ENCODE results near the gene MYT1. TPM values are rescaled to one million over a fixed set of nuclear protein-coding genes. Genes with fewer than 3 reads are reported as not detected.

MYT1 gene
- total RNA-seq, 1 experiment from 2014 or later: 0.29 TPM

DNA sequence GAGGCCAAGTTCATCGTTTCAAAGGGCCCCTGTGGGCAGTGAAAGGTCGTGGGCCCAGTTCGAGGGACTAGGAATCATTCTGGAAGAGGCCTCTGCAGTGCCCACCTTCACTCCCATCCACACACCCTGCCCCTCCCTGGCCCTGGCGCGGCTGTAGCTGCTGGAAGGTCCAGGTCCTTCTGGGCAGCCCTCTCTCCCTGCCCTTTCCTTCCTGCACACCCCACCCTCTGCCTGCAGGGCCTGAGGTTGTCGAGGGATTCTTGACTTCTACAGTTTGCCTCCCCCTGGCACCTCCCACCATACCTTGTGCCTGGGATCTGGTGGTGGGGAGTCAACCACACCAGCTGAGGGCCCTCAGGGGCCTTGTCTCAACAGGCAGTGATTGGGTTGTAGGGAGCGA, 4.5 kb upstream of the MYT1 start:
- DNase-seq (ENCODE audit: low read depth, low spot score): no peak
- in situ Hi-C loops (cut with HindIII; ENCODE audit: low pct_unique_long_range_greater_than_20kb, low sequenced_read_pairs): no loop called here

DNA sequence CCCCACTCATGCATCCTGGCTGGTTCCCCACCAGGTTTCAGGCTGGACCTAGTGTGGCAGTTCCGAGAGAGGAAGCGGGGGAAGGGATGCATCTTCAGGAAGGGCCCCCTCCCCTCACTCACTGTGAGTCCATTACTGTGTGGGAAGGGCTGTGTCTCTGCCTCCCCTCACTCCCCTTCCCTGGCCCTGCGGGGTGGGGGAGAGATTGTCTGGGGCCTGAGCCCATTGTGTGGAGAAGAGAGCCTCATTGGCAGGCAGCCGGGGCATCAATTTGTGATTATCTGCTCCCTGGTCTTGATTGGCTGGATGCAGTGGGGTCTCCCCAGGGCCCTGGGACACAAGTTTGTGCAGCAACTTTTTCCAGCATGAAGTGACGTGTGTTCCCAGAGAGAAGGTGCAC, 4.1 kb upstream of the MYT1 start:
- no peak for DNase-seq (ENCODE audit: low read depth, low spot score)
- in situ Hi-C loops (cut with HindIII; ENCODE audit: low pct_unique_long_range_greater_than_20kb, low sequenced_read_pairs): no loop called here

DNA sequence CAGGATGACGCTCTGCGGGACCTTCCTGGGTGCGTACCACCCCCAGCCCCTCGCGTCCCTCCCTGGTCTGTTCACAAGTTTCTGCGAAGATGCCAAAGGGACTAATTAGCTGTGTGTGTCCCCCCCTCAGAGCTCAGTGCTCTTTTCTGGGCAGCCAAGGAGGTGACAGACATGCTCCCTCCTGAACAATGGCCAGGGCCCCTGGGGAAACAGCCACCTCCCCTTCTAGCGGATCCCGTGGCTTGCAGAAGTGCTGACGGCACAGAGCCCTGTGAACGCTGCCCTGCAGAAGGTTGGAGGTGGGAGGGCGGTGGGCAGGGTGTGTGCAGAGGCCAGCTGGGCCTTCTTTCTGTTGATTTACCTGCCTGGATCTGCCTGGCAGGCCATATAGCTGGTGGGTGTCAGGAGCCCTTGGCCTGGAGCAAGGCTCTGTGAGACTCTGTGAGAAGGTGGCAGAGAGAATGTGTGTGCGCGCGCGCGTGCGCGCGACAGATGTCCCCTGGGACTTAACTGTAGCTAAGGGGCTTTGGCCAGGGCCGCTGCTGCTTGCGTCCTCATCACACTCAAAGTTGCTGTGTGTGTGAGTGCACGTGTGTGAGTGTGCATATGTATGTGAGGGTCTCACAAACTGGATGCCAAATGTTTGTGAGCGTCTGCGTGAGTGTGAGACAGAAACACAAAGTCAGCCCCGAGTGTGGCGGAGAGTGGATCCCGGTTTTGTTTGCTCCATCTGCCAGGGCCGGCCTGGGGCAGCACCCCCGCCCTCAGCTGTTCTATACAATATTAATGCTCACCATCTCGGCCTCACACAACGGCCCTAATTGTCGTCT, 3.5 kb upstream of the MYT1 start:
- DNase-seq (ENCODE audit: low read depth, low spot score): no peak
- in situ Hi-C loops (cut with HindIII; ENCODE audit: low pct_unique_long_range_greater_than_20kb, low sequenced_read_pairs): no loop called here

DNA sequence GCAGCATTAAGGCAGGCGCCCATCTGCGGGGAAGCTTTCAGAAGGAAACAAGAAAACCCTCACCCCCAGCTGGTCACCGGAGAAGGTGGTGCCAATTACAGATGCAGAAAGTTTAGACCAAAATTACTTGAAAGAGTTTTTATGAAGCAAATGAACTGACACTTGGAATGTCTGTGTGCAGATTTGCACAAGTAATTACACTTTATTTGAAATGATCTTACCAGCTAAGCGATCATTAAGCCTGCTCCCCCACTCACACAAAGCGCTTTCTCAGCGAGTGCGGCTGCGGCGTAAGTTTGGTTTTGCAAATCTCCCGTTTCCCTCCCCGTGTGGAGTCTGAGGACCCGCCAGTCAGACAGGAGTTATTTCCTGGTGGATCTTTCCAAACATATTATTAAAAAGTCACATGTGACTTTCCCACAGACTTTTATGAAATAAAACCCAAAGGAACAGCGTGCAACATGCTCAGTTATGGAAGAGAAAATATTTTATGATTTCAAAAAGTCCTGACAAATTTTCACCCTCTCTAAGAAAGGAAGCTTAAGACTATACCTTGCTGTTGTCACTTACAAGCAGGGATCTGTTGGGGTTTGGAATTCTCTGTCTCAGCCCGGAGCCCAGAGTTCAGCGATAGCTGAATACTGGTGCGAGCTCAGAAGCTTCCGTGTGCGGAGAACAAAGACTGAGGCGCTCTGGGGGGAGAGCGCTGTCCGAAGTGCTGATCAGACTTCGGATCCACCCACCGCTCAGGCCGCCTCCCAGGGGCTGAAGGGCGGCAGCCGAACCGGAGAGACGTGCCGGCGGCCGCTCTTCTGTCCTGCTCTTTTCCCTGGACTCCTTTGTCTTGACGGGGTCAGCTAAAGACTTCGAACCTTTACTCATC, 2.7 kb upstream of the MYT1 start:
- DNase-seq (ENCODE audit: low read depth, low spot score): peak; percentile 49
- in situ Hi-C loops (cut with HindIII; ENCODE audit: low pct_unique_long_range_greater_than_20kb, low sequenced_read_pairs): no loop called here

DNA sequence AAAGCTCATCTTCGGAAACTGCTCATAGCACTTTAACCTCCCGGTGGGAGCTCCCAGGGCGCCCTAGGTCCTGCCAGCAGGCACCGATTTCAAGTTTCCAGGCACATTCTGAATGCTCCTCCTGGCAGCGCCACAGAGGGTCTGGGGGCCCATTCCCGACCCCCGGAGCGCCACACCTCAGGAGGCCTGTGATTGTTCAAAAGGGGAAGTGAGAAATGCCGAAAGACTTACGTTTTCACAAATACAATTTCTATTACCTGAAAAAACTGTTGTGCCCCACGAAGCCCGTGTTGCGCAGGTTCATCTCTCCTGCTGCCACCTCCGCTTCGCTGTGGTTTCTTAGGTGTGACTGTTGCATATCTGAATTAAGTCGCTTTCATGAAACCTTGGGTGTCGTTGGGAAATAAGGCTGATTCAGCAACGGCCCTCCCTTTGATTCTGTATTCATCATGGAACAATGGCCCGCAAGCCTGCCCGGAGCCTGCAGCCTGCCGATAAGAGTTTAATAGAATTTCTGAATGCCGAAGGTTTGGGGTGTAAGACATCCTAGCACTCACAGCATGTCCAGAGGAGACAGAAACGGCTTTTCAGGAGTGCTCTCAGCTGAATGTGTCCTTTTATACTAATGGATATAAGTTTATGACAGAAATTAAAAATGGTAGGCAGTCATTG, 1.9 kb upstream of the MYT1 start:
- in situ Hi-C loops (cut with HindIII; ENCODE audit: low pct_unique_long_range_greater_than_20kb, low sequenced_read_pairs): no loop called here
- no peak for DNase-seq (ENCODE audit: low read depth, low spot score)

DNA sequence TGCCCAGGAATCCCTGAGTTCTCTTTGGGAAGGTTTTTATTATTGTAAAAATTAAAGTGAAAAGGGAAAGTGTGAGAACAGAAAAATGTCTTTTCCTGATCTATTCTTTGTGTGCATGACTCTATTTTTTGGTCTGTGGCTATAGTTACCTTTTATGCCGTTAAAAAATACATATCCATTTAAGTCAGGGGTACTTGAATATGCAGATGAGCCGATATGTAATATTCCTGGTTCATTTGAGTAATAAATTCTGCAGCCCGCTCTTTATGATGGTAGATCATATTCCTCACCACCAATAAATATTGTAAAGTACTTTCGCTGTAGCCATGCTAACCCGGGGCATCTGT, 503 bp upstream of the MYT1 start:
- in situ Hi-C loops (cut with HindIII; ENCODE audit: low pct_unique_long_range_greater_than_20kb, low sequenced_read_pairs): no loop called here
- DNase-seq (ENCODE audit: low read depth, low spot score): no peak

DNA sequence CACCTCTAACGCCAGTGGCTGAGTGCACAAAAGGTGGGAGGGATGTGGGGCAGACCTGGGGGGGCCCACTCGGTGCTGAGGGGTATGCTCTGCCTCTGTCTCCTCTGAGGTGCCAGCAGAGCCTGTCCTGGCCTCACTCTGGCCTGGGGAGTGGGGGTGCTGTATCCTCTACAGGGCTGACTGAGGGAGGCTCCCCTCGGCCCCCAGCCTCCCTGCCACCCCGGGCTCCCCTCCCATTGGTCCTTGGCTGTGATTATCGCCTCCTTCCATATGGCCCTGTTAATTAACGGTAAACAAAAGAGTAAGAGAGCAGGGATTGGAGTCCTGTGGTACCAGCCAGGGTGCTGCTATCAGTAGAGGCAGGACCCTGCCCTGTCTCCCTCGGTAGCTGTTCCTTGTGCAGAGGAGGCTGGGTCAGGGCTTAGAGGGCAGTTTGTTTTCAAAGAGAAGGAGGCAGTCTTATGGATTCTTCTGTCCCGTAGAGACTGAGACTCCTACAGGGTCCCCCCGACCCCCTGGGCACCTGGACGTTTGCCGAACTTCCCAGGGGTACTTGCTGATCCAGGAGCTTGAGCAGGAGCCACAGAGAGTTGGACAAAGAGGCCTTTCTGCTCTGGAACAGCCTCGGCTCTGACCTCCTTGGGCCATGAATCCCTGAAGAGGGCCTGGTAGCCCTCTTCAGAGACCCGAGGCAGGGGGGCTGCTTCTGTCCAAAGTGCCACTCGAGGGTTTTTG, 1.8 kb downstream of the MYT1 start:
- in situ Hi-C loops (cut with HindIII; ENCODE audit: low pct_unique_long_range_greater_than_20kb, low sequenced_read_pairs): no loop called here
- DNase-seq (ENCODE audit: low read depth, low spot score): no peak

DNA sequence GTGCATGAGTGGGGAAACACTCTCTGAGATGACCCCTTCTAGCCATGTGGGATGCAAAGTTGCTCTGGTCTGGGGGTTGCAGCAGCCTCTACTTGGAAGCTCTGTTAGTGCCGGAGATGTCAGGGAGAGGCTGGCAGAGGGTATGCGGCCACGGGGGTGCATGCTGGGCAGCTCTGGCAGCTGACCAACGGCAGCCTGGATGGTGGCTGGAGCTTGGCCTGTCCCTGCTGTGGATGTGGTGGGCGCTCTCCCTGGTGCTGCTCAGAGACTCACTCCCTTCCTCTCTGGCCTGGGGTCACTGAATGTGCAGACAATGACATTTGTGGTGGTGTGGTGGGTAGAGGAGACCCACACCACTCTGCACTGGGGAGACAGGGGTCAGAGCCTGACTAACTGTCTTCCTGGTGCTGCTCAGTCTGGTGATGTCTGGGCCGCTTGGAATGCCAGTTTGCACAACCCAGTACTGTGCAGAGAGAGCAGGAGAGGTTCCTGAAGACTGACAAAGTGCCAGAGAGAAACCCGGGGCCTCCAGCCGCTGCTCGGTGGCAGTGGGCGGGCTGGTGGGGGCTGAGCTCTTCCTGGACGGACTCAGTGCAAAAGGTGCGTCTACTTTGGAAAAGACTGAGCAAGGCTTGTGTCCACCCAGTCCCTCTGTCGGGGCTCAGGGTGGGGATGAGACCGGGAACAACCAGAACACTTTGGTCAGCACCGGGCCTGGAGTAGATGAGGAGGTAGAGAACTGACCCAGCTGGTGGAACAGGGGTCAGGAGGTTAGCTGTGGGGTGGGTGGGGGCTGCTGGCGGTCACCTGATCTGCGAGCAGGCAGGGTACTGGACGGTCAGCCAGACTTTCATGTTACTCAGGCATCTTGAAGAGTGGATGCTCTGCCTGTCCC, 2.7 kb downstream of the MYT1 start:
- no peak for DNase-seq (ENCODE audit: low read depth, low spot score)
- in situ Hi-C loops (cut with HindIII; ENCODE audit: low pct_unique_long_range_greater_than_20kb, low sequenced_read_pairs): no loop called here

DNA sequence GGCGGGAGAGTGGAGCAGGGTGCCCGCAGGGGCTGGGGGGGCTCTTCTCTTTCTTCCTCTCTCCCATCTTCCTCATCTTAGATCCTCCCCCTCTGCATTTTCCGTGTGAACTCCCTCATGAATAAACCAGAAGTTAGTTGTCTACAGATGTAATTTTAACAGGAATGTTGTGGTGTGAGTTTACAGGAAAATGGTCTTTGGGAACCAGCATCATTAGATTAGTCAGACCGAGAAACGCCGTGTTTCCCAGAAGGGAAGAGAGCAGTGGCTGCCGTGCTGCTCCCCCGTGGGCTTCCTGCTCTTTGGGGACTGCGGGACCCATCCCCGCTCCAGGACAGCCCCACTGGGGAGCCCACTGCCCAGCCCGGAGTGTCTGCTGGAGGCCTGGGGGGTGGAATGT, 3.4 kb downstream of the MYT1 start:
- in situ Hi-C loops (cut with HindIII; ENCODE audit: low pct_unique_long_range_greater_than_20kb, low sequenced_read_pairs): no loop called here
- DNase-seq (ENCODE audit: low read depth, low spot score): no peak

DNA sequence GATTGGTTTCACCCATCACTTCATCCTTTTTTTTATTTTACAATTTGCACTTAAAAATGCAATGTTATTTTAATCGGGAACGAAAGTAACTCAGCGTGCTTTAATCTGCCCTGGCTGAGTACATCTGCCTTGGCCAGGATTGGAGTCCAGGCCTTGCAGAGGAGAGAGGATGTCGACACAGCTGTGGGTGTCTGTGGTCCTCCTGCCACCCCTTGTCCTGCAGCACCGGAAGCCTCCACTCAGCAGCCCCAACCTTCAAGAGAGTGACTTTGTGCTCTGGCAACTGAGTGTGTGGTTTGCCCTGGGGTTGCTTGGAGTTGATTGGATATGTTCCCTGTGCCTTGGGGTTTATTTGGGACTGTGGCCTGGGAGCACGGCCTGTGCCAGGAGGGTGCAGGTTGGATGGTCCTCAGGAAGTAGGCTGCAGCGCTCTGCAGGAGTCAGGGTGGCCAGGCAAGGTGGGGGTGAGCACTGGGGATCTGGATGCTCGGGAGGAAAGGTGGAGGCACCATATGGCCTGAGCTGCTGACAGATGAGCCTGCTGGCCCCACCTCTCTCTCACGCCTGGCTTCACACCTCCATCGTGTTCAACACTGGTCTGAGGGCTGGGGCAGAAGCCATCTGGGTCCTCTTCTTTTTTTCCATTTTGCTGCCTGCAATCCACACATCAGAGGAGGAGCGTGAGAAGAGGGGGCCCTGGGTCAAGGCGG, 4.3 kb downstream of the MYT1 start:
- in situ Hi-C loops (cut with HindIII; ENCODE audit: low pct_unique_long_range_greater_than_20kb, low sequenced_read_pairs): no loop called here
- DNase-seq (ENCODE audit: low read depth, low spot score): no peak

DNA sequence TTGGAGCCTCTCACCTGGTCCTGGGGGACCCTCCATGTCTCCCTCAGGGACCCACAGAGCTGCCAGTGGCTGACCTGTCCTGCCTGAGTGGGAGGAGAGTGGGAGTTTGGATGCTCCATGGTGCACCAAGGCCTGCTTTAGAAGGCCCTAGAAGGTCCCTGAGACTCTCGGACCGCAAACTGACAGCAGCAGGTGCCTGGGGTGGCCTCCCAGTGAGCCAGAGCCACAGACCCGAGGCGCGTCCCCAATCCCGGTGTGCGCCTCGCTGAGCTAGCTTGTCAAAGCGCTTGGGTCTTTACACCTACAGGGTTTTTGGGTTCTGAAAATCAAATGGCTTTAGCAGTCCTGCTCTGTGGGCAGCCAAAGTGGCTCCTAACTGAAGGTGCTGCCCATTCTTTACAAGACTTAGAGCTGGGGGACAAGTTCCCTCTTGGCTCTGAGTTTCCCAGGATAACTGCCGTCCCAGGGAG, 4.9 kb downstream of the MYT1 start:
- DNase-seq (ENCODE audit: low read depth, low spot score): no peak
- in situ Hi-C loops (cut with HindIII; ENCODE audit: low pct_unique_long_range_greater_than_20kb, low sequenced_read_pairs): no loop called here

DNA sequence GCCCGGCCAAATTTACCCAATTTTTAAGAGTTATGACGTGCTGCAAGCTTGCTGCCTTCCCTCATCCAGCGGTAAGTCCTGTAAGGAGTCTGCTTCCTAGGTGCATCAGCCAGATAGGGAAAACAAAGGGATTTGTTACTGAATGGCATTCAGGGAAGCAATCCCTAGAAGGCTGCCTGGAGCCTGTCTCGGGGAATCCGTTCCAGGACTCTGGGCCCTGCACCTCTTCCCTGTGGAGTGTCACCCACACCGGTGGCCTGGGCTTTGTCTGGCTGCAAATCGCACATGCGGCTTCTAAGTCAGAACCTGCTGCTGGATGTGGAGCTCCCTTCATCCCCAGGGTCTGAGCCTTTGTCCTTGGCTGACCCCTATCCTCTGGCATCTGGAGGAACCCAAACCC, 7.0 kb downstream of the MYT1 start:
- in situ Hi-C loops (cut with HindIII; ENCODE audit: low pct_unique_long_range_greater_than_20kb, low sequenced_read_pairs): no loop called here
- DNase-seq (ENCODE audit: low read depth, low spot score): no peak

DNA sequence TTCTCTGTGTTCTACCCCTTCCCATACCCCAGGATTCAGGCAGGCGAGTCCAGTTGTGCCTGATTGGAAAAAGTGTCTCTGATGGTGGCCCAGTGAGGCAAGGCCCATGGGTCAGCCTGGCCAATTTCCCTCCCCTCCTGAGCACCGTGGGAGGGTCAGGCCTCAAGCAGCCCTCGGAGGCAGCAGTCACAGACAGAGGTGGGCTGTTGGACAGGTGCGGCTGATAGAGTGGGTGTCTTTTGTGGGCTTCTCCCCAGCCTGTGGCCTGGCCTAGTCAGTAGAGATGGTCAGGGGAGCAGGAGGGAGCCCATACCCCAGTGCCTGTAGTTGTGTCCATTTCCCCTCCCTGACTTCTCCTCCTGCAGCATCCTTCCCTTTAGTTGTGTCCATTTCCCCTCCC, 8.9 kb downstream of the MYT1 start:
- DNase-seq (ENCODE audit: low read depth, low spot score): no peak
- in situ Hi-C loops (cut with HindIII; ENCODE audit: low pct_unique_long_range_greater_than_20kb, low sequenced_read_pairs): no loop called here

DNA sequence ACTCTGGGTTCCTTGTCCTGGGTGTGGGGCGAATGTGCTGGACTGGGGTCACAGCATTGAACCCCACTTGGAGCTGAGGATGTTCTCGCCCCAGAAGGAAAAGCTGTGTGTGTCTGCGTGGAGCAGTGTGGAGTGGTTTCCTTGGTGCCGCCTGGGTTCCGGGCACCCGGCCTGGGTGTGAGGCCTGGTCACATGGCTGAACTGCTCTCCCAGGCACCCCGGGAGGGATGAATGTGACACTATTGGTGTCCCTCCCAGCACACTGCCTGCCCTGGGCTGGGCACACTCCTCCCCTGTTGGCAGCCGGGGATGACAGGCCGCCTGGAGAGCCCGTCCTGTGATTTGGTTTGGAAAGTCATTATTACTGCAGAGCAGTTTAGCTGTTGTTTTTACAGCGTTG, 12.3 kb downstream of the MYT1 start:
- no peak for DNase-seq (ENCODE audit: low read depth, low spot score)
- in situ Hi-C loops (cut with HindIII; ENCODE audit: low pct_unique_long_range_greater_than_20kb, low sequenced_read_pairs): no loop called here

DNA sequence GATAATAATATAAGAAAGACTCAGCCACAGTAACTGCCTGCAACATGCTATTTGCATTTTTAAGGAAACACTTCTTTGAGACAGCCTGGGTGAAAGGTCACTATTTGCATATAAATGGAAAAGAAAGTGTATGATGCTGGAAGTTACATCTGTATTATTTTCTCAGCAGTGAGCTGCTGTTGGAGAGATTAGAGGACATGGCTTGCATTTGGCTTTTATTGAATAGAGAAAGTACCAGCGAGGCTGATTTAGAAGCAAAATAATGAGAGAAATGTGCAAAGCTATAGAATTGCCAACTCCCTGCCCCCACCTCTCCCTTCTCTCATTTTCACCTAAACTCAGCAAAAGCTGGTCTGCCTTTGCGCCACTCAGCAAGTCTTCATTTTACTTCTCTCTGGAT, 12.7 kb downstream of the MYT1 start:
- in situ Hi-C loops (cut with HindIII; ENCODE audit: low pct_unique_long_range_greater_than_20kb, low sequenced_read_pairs): no loop called here
- DNase-seq (ENCODE audit: low read depth, low spot score): no peak

DNA sequence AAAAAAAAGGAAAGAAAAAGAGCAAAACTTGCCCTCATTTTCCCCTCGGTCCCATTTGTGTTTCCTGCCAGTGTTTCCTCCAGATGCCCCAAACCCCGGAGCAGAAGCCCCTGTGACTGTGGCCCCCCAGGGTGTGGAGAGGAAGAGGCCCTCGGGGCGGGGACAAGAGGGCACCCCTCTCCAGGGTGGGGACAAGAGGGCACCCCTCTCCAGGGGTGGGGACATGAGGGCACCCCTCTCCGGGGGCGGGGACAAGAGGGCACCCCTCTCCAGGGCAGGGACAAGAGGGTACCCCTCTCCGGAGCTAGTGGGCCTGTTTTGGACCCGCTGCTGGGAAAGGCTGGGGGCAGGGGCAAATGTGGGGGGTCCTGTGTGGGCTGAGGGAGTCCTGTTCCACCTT, 13.1 kb downstream of the MYT1 start:
- DNase-seq (ENCODE audit: low read depth, low spot score): no peak
- in situ Hi-C loops (cut with HindIII; ENCODE audit: low pct_unique_long_range_greater_than_20kb, low sequenced_read_pairs): no loop called here
